Activated T-cell treated with anti-CD3 and anti-CD28 coated beads, Interleukin-2, amount 50 U/mL, for 1 hour (primary cell): ENCODE measurements around the gene CDCA5.
A peak's percentile ranks its signal among the peaks of the same experiment; 100 is the strongest.

ENCODE experiments used
- DNase-seq: peaks from one replicate; pipeline ENCODE4 v3.0.0-alpha.2; 2020

The CDCA5 gene

DNA sequence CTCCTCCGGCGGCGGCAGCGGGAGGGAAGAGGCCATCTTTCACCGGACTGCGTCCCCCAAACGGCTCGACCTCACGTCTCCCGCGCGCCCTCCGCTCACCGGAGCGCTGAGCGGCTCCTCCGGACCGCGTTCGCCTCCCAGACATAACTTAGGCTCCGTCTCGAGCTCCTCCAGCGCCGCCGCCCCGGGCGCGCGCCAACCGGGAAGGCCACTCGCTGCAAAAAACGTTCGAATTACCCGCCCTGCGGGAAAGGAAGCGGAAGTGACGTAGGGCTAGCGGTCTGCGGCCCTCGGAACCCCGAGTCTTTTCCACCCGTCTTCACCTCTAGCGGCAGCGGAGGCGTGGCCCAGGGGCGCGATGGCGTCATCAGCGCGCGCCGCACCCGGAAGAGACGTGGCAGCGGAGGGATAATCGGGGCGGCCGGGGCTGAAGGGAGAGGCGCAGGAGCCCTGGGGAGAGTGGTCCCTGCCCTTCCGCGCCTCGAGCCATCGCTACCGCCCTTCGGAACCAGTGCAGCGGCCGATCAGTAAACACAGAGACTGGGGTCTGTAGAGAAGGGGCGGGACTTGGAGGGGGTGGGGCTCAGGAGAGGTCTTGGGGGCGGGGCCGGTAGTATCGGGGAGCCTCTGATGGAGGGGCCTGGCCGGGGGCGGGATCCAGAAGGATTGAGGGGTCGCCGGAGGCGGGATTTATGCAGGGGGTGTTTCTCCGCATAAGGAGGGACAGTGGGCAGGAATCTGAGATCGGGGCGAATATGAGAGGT, at the start of gene CDCA5, which contains the start of gene ZFPL1:
TSS of gene CDCA5 (minus strand) at position 207 of the 764 bp plus-strand sequence. CDS start at position 145, 62 bp downstream.
TSS of gene ZFPL1 (plus strand) at position 389 of the 764 bp plus-strand sequence. CDS start 477 bp downstream, outside the sequence.
- DNase-seq: peak; percentile 96

DNA sequence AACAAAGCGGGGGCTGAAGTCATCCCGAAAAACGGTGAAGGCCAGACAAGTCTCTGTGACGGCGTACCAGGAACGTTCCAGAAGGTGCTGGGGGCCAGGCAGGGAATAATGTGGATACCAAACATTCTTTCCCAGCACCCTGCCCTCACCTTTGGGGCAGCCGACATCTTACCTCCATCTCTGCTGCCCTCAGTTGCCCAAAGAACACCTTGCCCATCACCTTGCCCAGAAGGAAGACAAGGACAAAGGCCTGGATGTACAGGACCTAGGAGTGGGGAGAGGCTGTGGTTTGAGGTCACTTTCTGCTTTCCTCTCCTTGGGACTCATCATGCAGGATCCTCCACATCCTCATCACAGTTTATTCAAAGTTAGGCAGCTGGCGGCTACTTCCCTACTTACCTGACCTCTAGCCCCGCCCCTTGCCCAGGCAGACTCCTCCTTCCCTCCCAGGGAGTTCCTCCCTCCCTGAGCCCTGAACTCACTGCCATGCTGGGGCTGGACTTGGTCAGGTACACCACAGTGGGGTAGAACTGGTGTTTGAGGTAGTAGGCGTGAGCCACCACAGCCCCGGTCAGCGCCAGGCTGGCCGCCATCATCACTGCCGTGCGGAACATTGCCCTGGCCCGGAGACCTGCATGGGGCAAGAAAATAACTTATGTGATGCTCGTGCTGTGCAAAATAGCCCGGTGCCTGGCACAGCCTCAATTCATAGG, 49.3 kb upstream of the CDCA5 start:
- peak; percentile 55 for DNase-seq

- DNase-seq: peak; percentile 15
Measured at GRCh38 chr11:65132238-65132987, 48.6 kb upstream of the CDCA5 start.

DNA sequence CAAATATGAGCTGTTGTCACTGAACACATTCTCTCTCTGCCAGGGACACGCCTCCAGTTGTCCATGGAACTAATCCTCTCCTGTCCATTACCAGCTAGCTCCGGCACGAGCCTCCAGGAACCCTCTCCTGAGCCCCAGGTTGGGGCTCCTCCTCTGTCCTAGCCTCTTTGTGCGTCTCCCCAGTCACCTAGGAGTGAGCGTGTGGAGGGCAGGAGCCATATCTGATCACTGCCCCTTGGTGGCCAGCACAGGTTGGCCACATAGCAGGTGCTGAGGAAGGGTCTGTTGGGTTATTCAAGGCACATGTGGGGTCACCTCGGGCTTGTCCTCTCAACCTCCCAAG, 48.0 kb upstream of the CDCA5 start:
- peak; percentile 15 for DNase-seq

DNA sequence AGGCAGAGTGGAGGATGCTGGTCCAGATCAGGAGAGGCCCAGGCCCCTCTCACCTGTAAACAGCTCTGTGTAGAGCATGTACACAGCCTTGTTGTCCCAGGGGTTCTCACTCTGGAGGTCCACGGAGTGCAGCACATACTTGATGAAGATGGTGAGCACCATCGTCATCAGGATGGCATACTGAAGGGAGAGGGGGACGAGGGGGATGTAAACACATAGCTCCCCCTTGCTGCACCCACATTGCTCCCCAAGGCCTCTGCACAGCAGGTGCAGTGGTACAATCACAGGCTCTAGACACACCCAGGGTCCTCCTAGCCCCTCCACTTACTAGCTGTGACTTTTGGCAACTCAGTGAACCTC, 47.6 kb upstream of the CDCA5 start:
- peak; percentile 15 for DNase-seq

DNA sequence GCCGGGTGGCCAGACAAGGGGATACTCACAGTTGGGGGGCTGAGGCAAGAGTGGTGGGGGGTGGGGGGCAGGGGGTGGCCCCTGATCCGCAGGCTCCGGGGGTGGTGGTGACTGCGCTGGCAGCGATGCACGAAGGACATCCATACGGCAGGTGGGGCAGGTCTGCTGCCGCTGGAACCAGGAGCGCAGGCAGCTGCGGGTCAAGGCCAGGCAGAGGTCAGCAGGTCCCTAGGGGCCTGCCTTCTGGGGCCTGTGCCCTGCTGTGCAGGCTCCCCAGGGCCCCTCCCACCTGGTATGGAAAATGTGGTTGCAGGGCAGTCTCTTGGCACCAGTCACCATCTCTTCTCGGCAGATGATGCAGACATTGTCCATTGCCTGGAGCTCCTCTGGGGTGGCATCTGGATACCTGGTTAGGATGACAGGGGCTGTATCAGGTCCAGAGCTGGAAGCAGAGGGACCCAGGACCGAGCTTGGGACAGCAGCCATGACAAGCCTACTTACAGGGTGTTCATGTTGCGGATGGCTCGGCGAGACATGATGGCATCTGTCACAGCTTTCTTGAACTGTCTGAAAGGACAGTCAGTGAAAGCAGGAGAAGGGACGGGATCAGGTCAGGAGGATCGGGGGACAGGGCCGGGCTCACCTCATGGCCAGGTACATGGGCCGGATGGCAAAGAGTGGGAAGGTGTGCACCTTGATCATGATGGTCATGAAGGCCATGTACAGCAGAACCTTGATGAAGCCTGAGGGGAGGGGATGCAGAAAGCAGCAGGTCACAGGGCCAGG, 47.0 kb upstream of the CDCA5 start:
- peak; percentile 16 for DNase-seq

- DNase-seq: peak; percentile 18
Measured at GRCh38 chr11:65129649-65130441, 46.0 kb upstream of the CDCA5 start.

DNA sequence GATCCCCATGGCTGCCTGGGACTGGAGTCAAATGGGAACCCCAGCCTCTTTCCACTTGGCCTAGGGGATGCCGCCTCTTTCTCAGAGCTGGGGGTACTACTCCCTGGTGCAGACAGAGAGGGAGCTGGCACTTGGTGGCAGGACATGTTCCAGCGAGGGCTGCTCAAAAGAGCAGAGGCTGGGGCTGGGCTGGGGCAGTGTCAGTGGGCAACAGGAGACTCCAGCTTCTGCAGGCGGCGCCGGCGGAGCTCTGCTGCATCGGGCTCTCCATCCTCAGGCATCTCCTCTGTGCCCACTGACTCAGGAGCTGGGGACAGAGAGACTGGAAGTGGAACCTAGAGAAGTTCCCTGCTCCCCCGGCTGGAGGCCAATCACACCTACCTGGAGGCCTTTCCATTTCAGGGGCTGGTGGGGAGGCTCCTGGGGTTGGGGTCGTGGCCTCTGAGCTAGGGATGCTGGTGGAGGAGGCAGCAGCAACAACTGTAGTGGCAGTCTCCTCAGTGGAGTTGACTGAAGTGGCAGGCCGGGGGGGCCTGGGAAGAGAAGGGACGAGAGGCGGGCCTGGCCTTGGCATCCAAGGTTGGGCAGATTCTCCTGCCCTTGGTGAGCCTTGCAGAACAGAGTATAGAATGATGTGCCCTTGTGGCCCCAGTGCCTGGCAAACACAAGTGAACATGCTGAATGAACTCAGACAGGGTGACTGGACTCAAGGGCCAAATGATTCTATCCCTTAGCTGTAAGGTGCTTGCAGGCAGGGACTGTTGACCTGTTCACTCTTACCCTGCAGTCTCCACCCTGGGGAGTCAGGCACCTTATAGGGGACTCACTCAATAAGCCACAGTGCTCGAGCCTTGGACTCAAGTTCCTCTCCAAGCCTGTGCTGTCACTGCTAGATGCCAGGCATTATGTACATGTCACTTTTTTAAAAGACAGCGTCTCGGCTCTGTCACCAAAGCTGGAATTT, 44.6 kb upstream of the CDCA5 start:
- DNase-seq: peak; percentile 18

DNA sequence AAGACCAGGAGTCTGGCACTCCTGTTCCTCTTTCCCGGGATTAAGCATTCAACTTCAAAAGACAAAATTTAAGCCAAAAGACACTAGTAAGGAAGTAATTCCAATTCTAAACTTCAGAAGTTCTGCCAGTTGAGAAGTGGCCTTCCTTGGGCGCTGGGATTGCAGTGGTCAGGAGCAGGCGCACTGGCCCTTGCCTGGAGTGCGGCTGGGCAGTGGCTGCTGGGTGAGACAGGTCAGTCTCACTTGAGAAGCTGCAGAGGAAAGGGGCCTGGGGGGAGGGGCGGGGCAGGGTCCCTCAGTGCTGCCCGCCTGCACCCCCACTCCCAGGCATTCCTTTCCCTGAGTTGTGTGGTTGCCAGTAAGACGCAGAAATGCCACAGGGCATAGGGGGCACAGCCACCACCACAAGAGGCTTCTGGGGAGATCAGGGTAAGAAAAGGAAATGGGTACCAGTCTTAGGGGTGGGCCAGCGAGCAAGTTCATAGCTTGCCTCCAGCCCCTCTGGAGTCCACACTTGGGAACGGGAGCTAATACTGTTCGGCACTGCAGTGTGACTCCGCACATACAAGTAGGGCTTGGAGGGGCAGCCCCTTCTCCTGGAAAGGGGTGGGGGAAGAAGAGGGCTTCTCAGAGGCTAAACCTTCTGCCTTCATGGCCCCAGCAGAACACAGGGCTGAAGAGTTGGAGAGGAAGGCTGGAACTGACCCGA, 43.8 kb upstream of the CDCA5 start:
- DNase-seq: peak; percentile 18

GRCh38 chr11:65126624-65127274, 42.9 kb upstream of the CDCA5 start:
- no peak for DNase-seq

- no peak for DNase-seq
Measured at GRCh38 chr11:65125197-65126056, 41.6 kb upstream of the CDCA5 start.

DNA sequence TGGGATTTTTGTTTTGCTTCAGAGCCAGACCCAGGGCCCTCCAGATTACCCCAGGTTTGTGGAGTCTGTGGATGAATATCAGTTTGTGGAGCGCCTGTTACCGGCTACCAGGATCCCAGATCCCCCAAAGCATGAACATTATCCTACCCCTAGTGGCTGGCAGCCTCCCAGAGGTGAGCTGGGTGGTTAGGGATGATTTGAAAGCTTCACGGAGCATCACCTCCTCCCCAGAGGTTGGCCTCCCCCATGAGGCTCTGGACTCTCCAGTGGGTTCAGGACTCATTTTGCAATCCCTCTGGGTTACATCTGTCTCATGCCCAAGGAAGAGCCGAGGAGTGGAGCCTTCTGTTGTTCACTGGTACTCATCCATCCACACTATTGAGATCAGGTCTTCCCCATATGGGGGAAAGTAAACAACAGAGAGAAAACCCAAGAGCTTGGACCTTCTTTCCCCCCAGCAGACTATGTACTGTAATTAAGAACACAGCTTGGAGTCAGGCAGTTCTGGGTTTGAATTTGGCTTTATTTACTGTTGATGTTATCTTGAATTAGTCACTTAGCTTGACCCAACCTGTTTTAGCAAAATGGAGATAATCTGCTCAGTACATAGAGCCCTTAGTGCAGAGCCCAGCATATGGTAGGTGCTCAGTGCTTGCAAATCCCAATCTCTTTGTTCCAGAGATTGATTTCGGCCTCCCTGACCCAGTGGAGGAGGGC, 40.8 kb upstream of the CDCA5 start:
- no peak for DNase-seq

GRCh38 chr11:65121865-65122696, 38.2 kb upstream of the CDCA5 start, which contains the start of the genes FAU and MRPL49:
TSS of gene FAU (minus strand) at chr11:65122134. CDS start at chr11:65121813, 321 bp downstream.
TSS of gene MRPL49 (plus strand) at chr11:65122321. CDS start at chr11:65122347, 26 bp downstream.
- peak; percentile 97 for DNase-seq

- DNase-seq: no peak
Measured at GRCh38 chr11:65121447-65121864, 37.6 kb upstream of the CDCA5 start.

DNA sequence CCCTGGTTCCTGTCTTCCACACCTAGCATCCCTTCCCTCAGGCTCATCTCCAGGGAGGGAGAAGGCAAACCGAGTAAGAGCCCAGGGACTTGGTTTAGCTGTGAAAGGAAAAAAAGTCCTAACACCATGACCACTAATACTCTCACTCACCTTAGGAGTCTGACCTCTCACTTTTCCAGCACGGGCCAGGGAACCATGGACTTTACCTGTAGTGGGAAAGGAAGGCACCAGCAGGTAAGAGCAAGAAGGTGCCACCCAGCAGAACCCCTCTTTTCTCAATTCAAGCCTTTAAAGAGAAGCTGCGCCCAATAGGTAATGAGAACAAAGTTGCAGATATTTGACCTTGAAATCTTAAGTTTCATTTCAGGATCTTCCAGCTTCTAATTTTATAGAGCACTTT, 37.0 kb upstream of the CDCA5 start:
- DNase-seq: no peak

- no peak for DNase-seq
Measured at GRCh38 chr11:65119670-65119995, 35.8 kb upstream of the CDCA5 start.
